CD4-positive, alpha-beta T cell (primary cell): ENCODE data around the gene NPNT. TPM values are rescaled to one million over a fixed set of nuclear protein-coding genes. Genes with fewer than 3 reads are reported as not detected.

Experiments used
- ATAC-seq: fragments of 200-7000 bp; cut with Tn5 transposase; one replicate; pipeline ENCODE4 v1.10.0; 2022; ENCODE audit warnings: mild to moderate bottlenecking; ENCODE audit not compliant: poor library complexity
- CTCF ChIA-PET: fragments of 350-600 bp; sonication (Branson Sonifier 250); formaldehyde crosslinking; loops from one replicate; lab custom pipeline; 2021; ENCODE audit warnings: antibody characterized with exemption, inconsistent platforms; lab: Charles Lee
- POLR2A ChIA-PET: fragments of 350-600 bp; sonication (Branson Sonifier 250); formaldehyde crosslinking; loops from one replicate; lab custom pipeline; 2021; ENCODE audit warnings: antibody characterized with exemption, inconsistent platforms; lab: Charles Lee
- DNase-seq, 14 experiments: peaks; one replicate each; pipeline ENCODE4 v3.0.0-alpha.2; 2013 to 2020; ENCODE audit warnings: mixed read lengths in 2 of 14
- H3K27ac ChIP-seq, 2 donors: one replicate each; pipeline versions ENCODE4 v1.5.1 to v1.7.0; 2013; ENCODE audit warnings: low read length in 2 of 2, low read depth in 1 of 2, mild to moderate bottlenecking in 1 of 2
- H3K27me3 ChIP-seq, 2 experiments: 1 replicate in 1 of 2; 2 replicates in 1 of 2; pipeline versions ENCODE4 v1.6.1 to v1.7.0; 2013; ENCODE audit warnings: low read length in 2 of 2, control low read depth in 1 of 2, mild to moderate bottlenecking in 1 of 2, moderate library complexity in 1 of 2; ENCODE audit not compliant: insufficient read depth in 2 of 2, control insufficient read depth in 1 of 2
- H3K36me3 ChIP-seq: one replicate; pipeline ENCODE4 v1.6.1; 2013; ENCODE audit warnings: low read length, control low read depth; ENCODE audit not compliant: insufficient read depth
- H3K4me1 ChIP-seq: one replicate; pipeline ENCODE4 v1.6.1; 2013; ENCODE audit warnings: low read length, control low read depth; ENCODE audit not compliant: insufficient read depth
- H3K4me3 ChIP-seq: one replicate; pipeline ENCODE4 v1.5.1; 2013; ENCODE audit warnings: mild to moderate bottlenecking, low read length, moderate library complexity
- H3K9me3 ChIP-seq, 2 experiments: 1 replicate in 1 of 2; 2 replicates in 1 of 2; pipeline versions ENCODE4 v1.6.1 to v1.7.0; 2013; ENCODE audit warnings: low read length in 2 of 2, mild to moderate bottlenecking in 2 of 2, control low read depth in 1 of 2, moderate library complexity in 1 of 2; ENCODE audit not compliant: control insufficient read depth in 1 of 2, insufficient read depth in 1 of 2
- H3K27ac Mint-ChIP-seq: one replicate; pipeline ENCODE4 v1.8.0; 2020; ENCODE audit warnings: mixed read lengths
- H3K27me3 Mint-ChIP-seq: one replicate; pipeline ENCODE4 v1.8.0; 2021; ENCODE audit warnings: mixed read lengths
- H3K36me3 Mint-ChIP-seq: one replicate; pipeline ENCODE4 v1.8.0; 2021; ENCODE audit warnings: low read depth, mixed read lengths
- H3K4me1 Mint-ChIP-seq: one replicate; pipeline ENCODE4 v1.8.0; 2021; ENCODE audit warnings: low read depth, mixed read lengths
- H3K4me3 Mint-ChIP-seq: one replicate; pipeline ENCODE4 v1.8.0; 2020; ENCODE audit warnings: mild to moderate bottlenecking, mixed read lengths
- H3K9me3 Mint-ChIP-seq: one replicate; pipeline ENCODE4 v1.8.0; 2020; ENCODE audit warnings: mixed read lengths
- intact Hi-C, 2 experiments: fragments of 100-400 bp; cut with DNase I in 1 of 2; cut with micrococcal nuclease in 1 of 2; formaldehyde crosslinking; loops; one replicate each; pipeline versions ENCODE4 v1.15.1 to v1.9.0; 2023 to 2025; cut with DNase I, micrococcal nuclease
- total RNA-seq, 174 experiments: library from RNA in 2 of 174; stranded (reverse) in 2 of 174; gene quantifications; one replicate each; pipeline ENCODE4 v1.2.3 and lab custom pipeline; 2021 to 2026
- TF ChIP-seq, protein P1 (sequence below): fragments of 200-600 bp; IDR thresholded peaks from one replicate; pipeline ENCODE4 v1.8.0; 2022; ENCODE audit warnings: antibody characterized with exemption, mild to moderate bottlenecking

Gene NPNT
- total RNA-seq, 2 experiments from 2014 or later, result not detected

DNA sequence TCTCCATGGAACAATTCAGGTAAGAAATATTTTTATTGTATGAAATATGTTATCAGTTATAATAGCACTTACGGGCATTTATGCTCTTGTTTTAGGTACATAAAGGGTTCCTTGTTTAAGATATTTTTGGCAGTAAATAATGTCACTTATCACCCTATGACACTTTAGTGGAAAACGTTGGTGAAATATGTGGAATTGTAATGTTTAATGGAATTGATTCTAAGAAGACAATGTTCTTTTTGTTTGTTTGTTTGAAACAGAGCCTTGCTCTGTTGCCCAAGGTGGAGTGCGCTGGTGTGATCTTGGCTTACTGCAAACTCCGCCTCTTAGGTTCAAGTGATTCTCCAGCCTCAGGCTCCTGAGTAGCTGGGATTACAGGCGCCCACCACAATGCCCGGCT is 17.4 kb downstream of the NPNT start:
- Histone ChIP-seq H3K27ac (no peak overlapping the region), H3K9me3 (no peaks in the 10 kb centered on the region), H3K27me3 (no peaks in the 10 kb centered on the region), H3K4me3 (no peak overlapping the region), H3K4me1 (no peaks in the 10 kb centered on the region), H3K36me3 (no peaks in the 10 kb centered on the region)
- ChIA-PET CTCF (interaction anchor here (0.6 kb wide), 1 partner anchor 1595 kb away, joined by 4 read pairs; no protein-coding TSS in a partner anchor), POLR2A (no interaction called here)
- H3K36me3 Mint-ChIP-seq, result no peaks in the 10 kb centered on the region
- no peaks in the 10 kb centered on the region for H3K27me3 Mint-ChIP-seq
- H3K9me3 Mint-ChIP-seq, result no peaks in the 10 kb centered on the region
- no peak overlapping the region for H3K4me3 Mint-ChIP-seq
- H3K4me1 Mint-ChIP-seq, result no peaks in the 10 kb centered on the region
- DNase-seq (no peak), ATAC-seq (no peak)
- intact Hi-C loops, result no loop called here
- TF ChIP-seq, protein P1, sequence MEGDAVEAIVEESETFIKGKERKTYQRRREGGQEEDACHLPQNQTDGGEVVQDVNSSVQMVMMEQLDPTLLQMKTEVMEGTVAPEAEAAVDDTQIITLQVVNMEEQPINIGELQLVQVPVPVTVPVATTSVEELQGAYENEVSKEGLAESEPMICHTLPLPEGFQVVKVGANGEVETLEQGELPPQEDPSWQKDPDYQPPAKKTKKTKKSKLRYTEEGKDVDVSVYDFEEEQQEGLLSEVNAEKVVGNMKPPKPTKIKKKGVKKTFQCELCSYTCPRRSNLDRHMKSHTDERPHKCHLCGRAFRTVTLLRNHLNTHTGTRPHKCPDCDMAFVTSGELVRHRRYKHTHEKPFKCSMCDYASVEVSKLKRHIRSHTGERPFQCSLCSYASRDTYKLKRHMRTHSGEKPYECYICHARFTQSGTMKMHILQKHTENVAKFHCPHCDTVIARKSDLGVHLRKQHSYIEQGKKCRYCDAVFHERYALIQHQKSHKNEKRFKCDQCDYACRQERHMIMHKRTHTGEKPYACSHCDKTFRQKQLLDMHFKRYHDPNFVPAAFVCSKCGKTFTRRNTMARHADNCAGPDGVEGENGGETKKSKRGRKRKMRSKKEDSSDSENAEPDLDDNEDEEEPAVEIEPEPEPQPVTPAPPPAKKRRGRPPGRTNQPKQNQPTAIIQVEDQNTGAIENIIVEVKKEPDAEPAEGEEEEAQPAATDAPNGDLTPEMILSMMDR, result no peak
- H3K27ac Mint-ChIP-seq, result no peak overlapping the region

DNA sequence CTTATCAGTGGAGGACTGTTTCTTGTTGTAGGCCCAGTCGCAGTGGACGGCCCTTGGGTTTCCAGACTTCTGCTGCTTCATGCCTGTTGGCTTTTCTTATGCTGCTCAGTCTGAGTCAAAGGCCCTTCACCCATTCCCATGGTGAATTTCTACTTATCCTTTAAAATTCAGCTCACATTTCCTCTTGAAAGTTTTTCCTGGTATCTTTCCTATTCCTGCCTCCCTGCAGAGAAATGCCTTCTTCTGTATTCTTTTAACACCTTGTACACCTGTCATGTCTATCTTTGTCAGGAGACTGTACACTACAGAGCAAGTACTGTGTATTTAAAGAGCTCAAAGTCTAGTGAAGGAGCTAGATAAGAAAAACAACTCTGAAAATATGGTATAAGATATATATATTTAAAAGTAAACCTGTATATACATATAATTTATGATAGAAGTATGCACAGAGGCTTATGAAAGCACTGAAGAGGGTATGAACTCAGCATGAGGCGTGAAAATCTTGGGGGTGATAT is 22.0 kb downstream of the NPNT start:
- intact Hi-C loops, result no loop called here
- H3K36me3 ChIP-seq, result no peaks in the 10 kb centered on the region
- H3K27me3 ChIP-seq, result no peaks in the 10 kb centered on the region
- CTCF ChIA-PET, result no interaction called here
- H3K4me3 ChIP-seq, result no peak overlapping the region
- no peak overlapping the region for H3K27ac ChIP-seq
- POLR2A ChIA-PET, result no interaction called here
- DNase-seq (no peak), ATAC-seq (no peak)
- no peaks in the 10 kb centered on the region for H3K27me3 Mint-ChIP-seq
- TF ChIP-seq, protein P1, result no peak
- H3K4me1 Mint-ChIP-seq, result no peaks in the 10 kb centered on the region
- no peaks in the 10 kb centered on the region for H3K4me1 ChIP-seq
- H3K27ac Mint-ChIP-seq, result no peak overlapping the region
- H3K9me3 ChIP-seq, result no peaks in the 10 kb centered on the region
- no peaks in the 10 kb centered on the region for H3K9me3 Mint-ChIP-seq
- no peaks in the 10 kb centered on the region for H3K36me3 Mint-ChIP-seq
- no peak overlapping the region for H3K4me3 Mint-ChIP-seq

DNA sequence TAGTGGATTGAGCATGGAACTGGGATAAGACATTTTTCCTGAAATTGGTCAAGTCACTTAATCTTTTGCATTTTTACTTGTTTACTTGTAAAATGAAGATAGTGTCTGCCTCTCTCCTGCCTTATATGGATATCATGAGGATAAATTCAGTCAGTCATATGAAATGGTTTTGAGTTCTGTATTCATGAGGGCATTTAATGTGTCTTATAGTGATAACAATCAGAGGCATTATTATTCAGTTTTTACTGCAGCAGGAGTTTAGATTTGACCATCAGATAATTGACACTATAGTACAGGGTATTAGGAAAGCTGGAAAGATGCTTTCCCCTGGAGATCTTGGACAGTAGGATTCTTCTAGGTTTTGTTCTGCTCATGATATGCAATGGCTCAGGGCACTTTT is 26.0 kb downstream of the NPNT start:
- H3K27me3 Mint-ChIP-seq, result no peaks in the 10 kb centered on the region
- TF ChIP-seq, protein P1, result no peak
- Histone ChIP-seq H3K36me3 (no peaks in the 10 kb centered on the region), H3K27ac (no peak overlapping the region), H3K4me3 (no peak overlapping the region), H3K9me3 (no peaks in the 10 kb centered on the region), H3K4me1 (no peaks in the 10 kb centered on the region), H3K27me3 (no peaks in the 10 kb centered on the region)
- H3K4me1 Mint-ChIP-seq, result no peaks in the 10 kb centered on the region
- no peak overlapping the region for H3K27ac Mint-ChIP-seq
- H3K4me3 Mint-ChIP-seq, result no peak overlapping the region
- CTCF ChIA-PET, result no interaction called here
- POLR2A ChIA-PET, result no interaction called here
- ATAC-seq (no peak), DNase-seq (no peak)
- no peaks in the 10 kb centered on the region for H3K36me3 Mint-ChIP-seq
- H3K9me3 Mint-ChIP-seq, result no peaks in the 10 kb centered on the region
- intact Hi-C loops, result no loop called here
